Trophoblast cell (in vitro differentiated cells and primary cell): ENCODE results near the gene ST7.

ENCODE experiments used
- DNase-seq, 2 donors: peaks; one replicate each; pipeline ENCODE4 v3.0.0-alpha.2; 2016
- H2AFZ ChIP-seq: 2 replicates; pipeline ENCODE4 v1.6.1; 2013; ENCODE audit warnings: low read length, moderate library complexity, mild to moderate bottlenecking; ENCODE audit not compliant: insufficient read depth, poor library complexity
- H2AK5ac ChIP-seq: 2 replicates; pipeline ENCODE4 v1.6.1; 2013; ENCODE audit warnings: mild to moderate bottlenecking, low read length
- H2BK120ac ChIP-seq: 2 replicates; pipeline ENCODE4 v1.6.1; 2013; ENCODE audit warnings: low read length, mild to moderate bottlenecking, moderate library complexity; ENCODE audit not compliant: insufficient read depth, poor library complexity
- H2BK12ac ChIP-seq: 2 replicates; pipeline ENCODE4 v1.6.1; 2013; ENCODE audit warnings: mild to moderate bottlenecking, low read length, moderate library complexity
- H2BK5ac ChIP-seq: 2 replicates; pipeline ENCODE4 v1.6.1; 2013; ENCODE audit warnings: low read length, low read depth, moderate library complexity, mild to moderate bottlenecking; ENCODE audit not compliant: poor library complexity
- H3K14ac ChIP-seq: 2 replicates; pipeline ENCODE4 v1.6.1; 2013; ENCODE audit warnings: mild to moderate bottlenecking, low read length
- H3K18ac ChIP-seq: 2 replicates; pipeline ENCODE4 v1.6.1; 2013; ENCODE audit warnings: mild to moderate bottlenecking, low read length
- H3K23ac ChIP-seq: 2 replicates; pipeline ENCODE4 v1.6.1; 2013; ENCODE audit warnings: low read length
- H3K27ac ChIP-seq: 2 replicates; pipeline ENCODE4 v1.5.1; 2013; ENCODE audit warnings: low read depth, mild to moderate bottlenecking, inconsistent platforms, low read length, moderate library complexity
- H3K27me3 ChIP-seq: 2 replicates; pipeline ENCODE4 v1.6.1; 2013; ENCODE audit warnings: inconsistent platforms, mild to moderate bottlenecking, low read length, moderate library complexity; ENCODE audit not compliant: insufficient read depth
- H3K36me3 ChIP-seq, 2 experiments: 1 replicate in 1 of 2; 2 replicates in 1 of 2; pipeline ENCODE4 v1.6.1; 2013; ENCODE audit warnings: low read length in 2 of 2, mild to moderate bottlenecking in 2 of 2, moderate library complexity in 1 of 2; ENCODE audit not compliant: insufficient read depth in 2 of 2, control insufficient read depth in 1 of 2
- H3K4ac ChIP-seq: 2 replicates; pipeline ENCODE4 v1.6.1; 2013; ENCODE audit warnings: low read depth, mild to moderate bottlenecking, low read length, moderate library complexity
- H3K4me1 ChIP-seq, 2 experiments: 1 replicate in 1 of 2; 2 replicates in 1 of 2; pipeline ENCODE4 v1.6.1; 2013; ENCODE audit warnings: low read length in 2 of 2, mild to moderate bottlenecking in 2 of 2, moderate library complexity in 1 of 2; ENCODE audit not compliant: insufficient read depth in 2 of 2, control insufficient read depth in 1 of 2
- H3K4me2 ChIP-seq: 2 replicates; pipeline ENCODE4 v1.6.1; 2013; ENCODE audit warnings: inconsistent platforms, mild to moderate bottlenecking, low read length, moderate library complexity
- H3K4me3 ChIP-seq: 2 replicates; pipeline ENCODE4 v1.5.1; 2013; ENCODE audit warnings: mild to moderate bottlenecking, low read depth, low read length, inconsistent platforms
- H3K79me1 ChIP-seq: one replicate; pipeline ENCODE4 v1.6.1; 2013; ENCODE audit warnings: low read length
- H3K79me2 ChIP-seq: 2 replicates; pipeline ENCODE4 v1.6.1; 2013; ENCODE audit warnings: low read length, mild to moderate bottlenecking; ENCODE audit not compliant: control insufficient read depth, insufficient read depth, poor library complexity
- H3K9ac ChIP-seq: 2 replicates; pipeline ENCODE4 v1.6.1; 2013; ENCODE audit warnings: mild to moderate bottlenecking, low read length
- H3K9me3 ChIP-seq: 2 replicates; pipeline ENCODE4 v1.6.1; 2013; ENCODE audit warnings: low read depth, mild to moderate bottlenecking, control low read depth, inconsistent platforms, low read length; ENCODE audit not compliant: insufficient read depth
- H4K12ac ChIP-seq: 2 replicates; pipeline ENCODE4 v1.6.1; 2013; ENCODE audit warnings: low read depth, mild to moderate bottlenecking, low read length, moderate library complexity
- H4K8ac ChIP-seq: 2 replicates; pipeline ENCODE4 v1.6.1; 2013; ENCODE audit warnings: low read depth, mild to moderate bottlenecking, low read length, moderate library complexity
- H4K91ac ChIP-seq: one replicate; pipeline ENCODE4 v1.6.1; 2013; ENCODE audit warnings: low read depth, mild to moderate bottlenecking, low read length, moderate library complexity
- WGBS: extraction: QIAGEN DNeasy Blood & Tissue Kit; methylation state at CpG from one replicate; pipeline ENCODE4 v1.1.7; 2013; ENCODE audit warnings: missing lambda C conversion rate; ENCODE audit not compliant: insufficient read length, insufficient coverage; ENCODE audit errors: extremely low coverage; 5-methylcytosine and 5-hydroxymethylcytosine counted together

Gene ST7

DNA sequence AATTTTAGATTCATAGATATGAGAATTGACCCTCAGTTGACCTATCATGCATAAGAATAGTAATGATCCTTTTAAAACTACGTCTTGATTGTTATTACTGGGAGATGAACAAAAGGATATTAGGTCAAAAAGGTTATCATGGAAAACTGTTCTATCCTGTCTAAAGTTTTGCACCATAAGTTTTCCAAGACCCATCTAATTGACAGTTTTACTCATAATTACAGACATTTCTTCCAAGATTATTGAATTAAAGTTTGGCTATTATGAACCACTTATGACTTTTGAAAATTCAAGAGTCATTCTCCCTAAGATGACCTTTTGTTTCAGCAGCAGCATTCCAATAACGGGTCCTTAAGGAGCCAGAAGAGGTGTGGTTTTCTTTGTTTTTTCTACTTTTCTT is 225.3 kb downstream of the ST7 start:
- no peak for DNase-seq
- no peak overlapping the region for H4K12ac ChIP-seq
- H2BK120ac ChIP-seq = no peak overlapping the region
- no peaks in the 10 kb centered on the region for H3K79me1 ChIP-seq
- H3K9ac ChIP-seq = no peak overlapping the region
- no peak overlapping the region for H3K18ac ChIP-seq
- no peaks in the 10 kb centered on the region for H3K36me3 ChIP-seq
- no peak overlapping the region for H3K4ac ChIP-seq
- H3K4me3 ChIP-seq = no peak overlapping the region
- no peaks in the 10 kb centered on the region for H3K9me3 ChIP-seq
- H4K8ac ChIP-seq = no peak overlapping the region
- H4K91ac ChIP-seq = no peak overlapping the region
- H3K79me2 ChIP-seq = no peaks in the 10 kb centered on the region
- H3K4me1 ChIP-seq = no peaks in the 10 kb centered on the region
- no peak overlapping the region for H2AK5ac ChIP-seq
- H3K27ac ChIP-seq = no peak overlapping the region
- no peak overlapping the region for H2BK12ac ChIP-seq
- H3K23ac ChIP-seq = no peak overlapping the region
- H3K4me2 ChIP-seq = no peak overlapping the region
- WGBS = no CpG with 5 or more reads among the region's 2 CpGs
- H2AFZ ChIP-seq = no peak overlapping the region
- H2BK5ac ChIP-seq = no peak overlapping the region
- H3K27me3 ChIP-seq = no peaks in the 10 kb centered on the region
- no peak overlapping the region for H3K14ac ChIP-seq

DNA sequence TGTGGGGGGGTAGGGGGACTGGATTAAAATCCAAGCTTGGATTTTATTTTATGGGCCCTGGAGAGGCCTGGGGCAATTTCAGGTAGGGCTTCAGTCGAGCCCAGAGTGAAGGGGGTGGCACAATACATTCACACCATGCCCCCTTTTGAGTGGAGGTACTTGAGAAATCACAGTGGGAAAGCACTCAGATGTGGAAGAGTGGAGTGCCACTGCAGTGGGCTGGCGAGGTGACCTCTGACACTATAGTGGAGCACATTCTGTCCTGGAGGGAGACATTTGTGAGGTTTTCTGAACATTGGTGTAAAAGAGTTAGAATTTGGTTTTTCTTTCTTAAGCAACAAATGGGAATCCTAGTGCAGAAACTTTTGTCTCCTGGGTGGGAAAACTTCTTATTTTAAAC is 226.4 kb downstream of the ST7 start:
- WGBS = no CpG with 5 or more reads among the region's 2 CpGs
- no peak overlapping the region for H3K4me3 ChIP-seq
- H2BK120ac ChIP-seq = no peak overlapping the region
- no peak overlapping the region for H3K27ac ChIP-seq
- H2AK5ac ChIP-seq = no peak overlapping the region
- H2BK5ac ChIP-seq = no peak overlapping the region
- H2BK12ac ChIP-seq = no peak overlapping the region
- H3K27me3 ChIP-seq = no peaks in the 10 kb centered on the region
- H4K91ac ChIP-seq = no peak overlapping the region
- no peak overlapping the region for H3K18ac ChIP-seq
- no peak overlapping the region for H3K9ac ChIP-seq
- H4K8ac ChIP-seq = no peak overlapping the region
- H3K23ac ChIP-seq = no peak overlapping the region
- H4K12ac ChIP-seq = no peak overlapping the region
- no peak overlapping the region for H3K4me2 ChIP-seq
- no peaks in the 10 kb centered on the region for H3K36me3 ChIP-seq
- no peak for DNase-seq
- no peaks in the 10 kb centered on the region for H3K9me3 ChIP-seq
- no peaks in the 10 kb centered on the region for H3K4me1 ChIP-seq
- no peak overlapping the region for H2AFZ ChIP-seq
- no peak overlapping the region for H3K4ac ChIP-seq
- no peak overlapping the region for H3K14ac ChIP-seq
- no peaks in the 10 kb centered on the region for H3K79me2 ChIP-seq
- no peaks in the 10 kb centered on the region for H3K79me1 ChIP-seq

DNA sequence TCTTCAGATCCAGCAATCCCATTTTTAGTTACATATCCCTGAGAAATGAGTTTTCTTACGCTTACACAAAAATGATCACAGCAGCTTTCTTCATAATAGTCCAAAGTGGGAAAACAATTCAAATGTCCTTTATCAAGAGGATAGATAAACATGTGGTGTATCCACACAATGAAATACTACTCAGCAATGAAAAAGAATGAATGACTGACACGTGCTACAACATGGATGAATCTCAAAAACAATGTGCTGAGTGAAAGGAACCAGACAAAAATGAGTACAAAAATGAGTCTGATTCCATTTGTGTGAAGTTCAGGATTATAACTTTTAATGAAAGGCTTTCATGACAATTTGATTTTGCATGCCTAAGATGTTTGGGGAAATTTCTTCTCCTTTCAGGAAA is 230.4 kb downstream of the ST7 start:
- Histone ChIP-seq H2AK5ac (no peak overlapping the region), H2BK5ac (no peak overlapping the region), H3K36me3 (no peaks in the 10 kb centered on the region), H3K9me3 (no peaks in the 10 kb centered on the region), H3K18ac (no peak overlapping the region), H3K23ac (no peak overlapping the region), H3K9ac (no peak overlapping the region), H3K14ac (no peak overlapping the region), H2AFZ (no peak overlapping the region), H3K27me3 (no peaks in the 10 kb centered on the region), H3K4me1 (no peaks in the 10 kb centered on the region), H4K91ac (no peak overlapping the region), H3K4me2 (no peak overlapping the region), H3K79me1 (no peaks in the 10 kb centered on the region), H3K4ac (no peak overlapping the region), H3K4me3 (no peak overlapping the region), H3K27ac (no peak overlapping the region), H4K8ac (no peak overlapping the region), H4K12ac (no peak overlapping the region), H2BK120ac (no peak overlapping the region), H3K79me2 (no peaks in the 10 kb centered on the region), H2BK12ac (no peak overlapping the region)
- DNase-seq = no peak
- no CpG with 5 or more reads among the region's 2 CpGs for WGBS

DNA sequence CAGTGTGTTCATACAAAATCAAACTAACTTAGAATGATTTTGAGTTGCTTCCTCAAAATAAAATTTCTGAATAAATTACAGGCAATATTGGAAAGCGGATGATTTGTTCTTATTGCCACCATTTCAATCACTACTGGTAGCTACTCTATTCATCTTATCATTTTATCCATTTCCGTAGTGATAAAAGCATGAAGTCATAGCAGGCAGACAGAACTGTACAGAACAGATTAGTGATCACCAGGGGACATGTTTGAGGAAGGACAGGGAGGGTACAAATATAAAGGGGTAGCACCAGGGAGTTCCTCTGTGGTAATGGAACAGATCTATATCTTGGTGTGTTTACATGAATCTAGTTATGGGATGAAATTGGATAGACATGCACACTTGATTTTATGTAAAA is 231.1 kb downstream of the ST7 start:
- WGBS = no CpG with 5 or more reads among the region's 2 CpGs
- H3K79me2 ChIP-seq = no peaks in the 10 kb centered on the region
- no peak overlapping the region for H2AFZ ChIP-seq
- no peak overlapping the region for H3K4me3 ChIP-seq
- no peak overlapping the region for H4K12ac ChIP-seq
- no peak overlapping the region for H2BK120ac ChIP-seq
- H3K27ac ChIP-seq = no peak overlapping the region
- no peaks in the 10 kb centered on the region for H3K4me1 ChIP-seq
- no peak overlapping the region for H4K8ac ChIP-seq
- no peaks in the 10 kb centered on the region for H3K79me1 ChIP-seq
- H2BK5ac ChIP-seq = no peak overlapping the region
- no peak overlapping the region for H3K18ac ChIP-seq
- H3K14ac ChIP-seq = no peak overlapping the region
- H4K91ac ChIP-seq = no peak overlapping the region
- no peak overlapping the region for H3K4me2 ChIP-seq
- H3K4ac ChIP-seq = no peak overlapping the region
- H3K36me3 ChIP-seq = no peaks in the 10 kb centered on the region
- no peak overlapping the region for H2AK5ac ChIP-seq
- no peak overlapping the region for H3K9ac ChIP-seq
- H3K9me3 ChIP-seq = no peaks in the 10 kb centered on the region
- no peak for DNase-seq
- no peak overlapping the region for H2BK12ac ChIP-seq
- H3K27me3 ChIP-seq = no peaks in the 10 kb centered on the region
- no peak overlapping the region for H3K23ac ChIP-seq
